ENCODE data around the gene PDE6H. TPM values are rescaled to one million over a fixed set of nuclear protein-coding genes. Genes with fewer than 3 reads are reported as not detected.

Gene PDE6H
- total and polyA plus RNA-seq, 4 donors = 0.21 to 0.89 (median 0.35) TPM; not detected in 1

- no peak overlapping the region for H3K4me3 ChIP-seq (ENCODE audit: low read depth, low read length)
- H3K36me3 ChIP-seq (ENCODE audit: control insufficient read depth, insufficient read depth, low read length) = no peaks in the 10 kb centered on the region
- no peaks in the 10 kb centered on the region for H3K27me3 ChIP-seq (ENCODE audit: control insufficient read depth, insufficient read depth, low read length)
- WGBS (ENCODE audit: insufficient coverage) = 95% methylated on average over 5 of the region's 11 CpGs
- no peaks in the 10 kb centered on the region for H3K9me3 ChIP-seq (ENCODE audit: control insufficient read depth, insufficient read depth, low read length)
- no peak for DNase-seq (ENCODE audit: low read depth in 4 of 6, low spot score in 6 of 6)
- H3K27ac ChIP-seq (ENCODE audit: low read depth, low read length) = no peak overlapping the region
- no peaks in the 10 kb centered on the region for H3K4me1 ChIP-seq (ENCODE audit: control insufficient read depth, insufficient read depth, low read length)
These were observed 14.3 kb upstream of the PDE6H start for GRCh38 chr12:14958361-14959125.

GRCh38 chr12:14959126-14959440 lies 13.8 kb upstream of the PDE6H start:
- H3K27me3 ChIP-seq (ENCODE audit: control insufficient read depth, insufficient read depth, low read length) = no peaks in the 10 kb centered on the region
- DNase-seq (ENCODE audit: low read depth in 4 of 6, low spot score in 6 of 6) = no peak
- no peak overlapping the region for H3K27ac ChIP-seq (ENCODE audit: low read depth, low read length)
- 94% methylated on average over 8 of the region's 10 CpGs for WGBS (ENCODE audit: insufficient coverage)
- no peaks in the 10 kb centered on the region for H3K9me3 ChIP-seq (ENCODE audit: control insufficient read depth, insufficient read depth, low read length)
- H3K36me3 ChIP-seq (ENCODE audit: control insufficient read depth, insufficient read depth, low read length) = no peaks in the 10 kb centered on the region
- H3K4me1 ChIP-seq (ENCODE audit: control insufficient read depth, insufficient read depth, low read length) = no peaks in the 10 kb centered on the region
- no peak overlapping the region for H3K4me3 ChIP-seq (ENCODE audit: low read depth, low read length)

DNA sequence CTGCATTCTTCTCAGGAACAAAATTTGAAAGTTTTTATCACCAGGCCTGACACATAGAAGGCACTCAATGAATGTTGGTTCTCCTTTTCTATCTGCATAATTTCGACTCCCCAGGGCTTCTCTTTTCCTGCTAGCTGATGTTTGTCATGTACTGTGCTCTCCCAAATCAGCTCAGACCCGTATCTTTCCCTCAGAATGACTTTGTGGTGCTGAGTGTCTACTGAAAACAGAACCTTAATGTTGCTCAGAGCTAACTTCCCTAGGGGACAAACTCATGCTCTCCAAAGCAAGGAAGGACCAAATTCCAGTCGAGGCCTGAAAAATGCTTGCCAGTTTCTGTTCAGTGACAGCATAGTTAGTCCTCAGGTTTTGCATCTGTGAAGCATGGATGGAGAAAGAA lies 13.4 kb upstream of the PDE6H start:
- Histone ChIP-seq H3K27ac (ENCODE audit: low read depth, low read length) (no peak overlapping the region), H3K4me3 (ENCODE audit: low read depth, low read length) (no peak overlapping the region), H3K27me3 (ENCODE audit: control insufficient read depth, insufficient read depth, low read length) (no peaks in the 10 kb centered on the region), H3K4me1 (ENCODE audit: control insufficient read depth, insufficient read depth, low read length) (no peaks in the 10 kb centered on the region), H3K36me3 (ENCODE audit: control insufficient read depth, insufficient read depth, low read length) (no peaks in the 10 kb centered on the region), H3K9me3 (ENCODE audit: control insufficient read depth, insufficient read depth, low read length) (no peaks in the 10 kb centered on the region)
- 89% methylated on average over 2 of the region's 3 CpGs for WGBS (ENCODE audit: insufficient coverage)
- DNase-seq (ENCODE audit: low read depth in 4 of 6, low spot score in 6 of 6) = no peak

- H3K4me1 ChIP-seq (ENCODE audit: control insufficient read depth, insufficient read depth, low read length) = no peaks in the 10 kb centered on the region
- H3K36me3 ChIP-seq (ENCODE audit: control insufficient read depth, insufficient read depth, low read length) = no peaks in the 10 kb centered on the region
- no peak overlapping the region for H3K27ac ChIP-seq (ENCODE audit: low read depth, low read length)
- H3K9me3 ChIP-seq (ENCODE audit: control insufficient read depth, insufficient read depth, low read length) = no peaks in the 10 kb centered on the region
- no peaks in the 10 kb centered on the region for H3K27me3 ChIP-seq (ENCODE audit: control insufficient read depth, insufficient read depth, low read length)
- DNase-seq (ENCODE audit: low read depth in 4 of 6, low spot score in 6 of 6) = no peak
- H3K4me3 ChIP-seq (ENCODE audit: low read depth, low read length) = no peak overlapping the region
- WGBS (ENCODE audit: insufficient coverage) = 100% methylated on average over 2 of the region's 4 CpGs
These were observed 12.8 kb upstream of the PDE6H start for GRCh38 chr12:14959916-14960496.

DNA sequence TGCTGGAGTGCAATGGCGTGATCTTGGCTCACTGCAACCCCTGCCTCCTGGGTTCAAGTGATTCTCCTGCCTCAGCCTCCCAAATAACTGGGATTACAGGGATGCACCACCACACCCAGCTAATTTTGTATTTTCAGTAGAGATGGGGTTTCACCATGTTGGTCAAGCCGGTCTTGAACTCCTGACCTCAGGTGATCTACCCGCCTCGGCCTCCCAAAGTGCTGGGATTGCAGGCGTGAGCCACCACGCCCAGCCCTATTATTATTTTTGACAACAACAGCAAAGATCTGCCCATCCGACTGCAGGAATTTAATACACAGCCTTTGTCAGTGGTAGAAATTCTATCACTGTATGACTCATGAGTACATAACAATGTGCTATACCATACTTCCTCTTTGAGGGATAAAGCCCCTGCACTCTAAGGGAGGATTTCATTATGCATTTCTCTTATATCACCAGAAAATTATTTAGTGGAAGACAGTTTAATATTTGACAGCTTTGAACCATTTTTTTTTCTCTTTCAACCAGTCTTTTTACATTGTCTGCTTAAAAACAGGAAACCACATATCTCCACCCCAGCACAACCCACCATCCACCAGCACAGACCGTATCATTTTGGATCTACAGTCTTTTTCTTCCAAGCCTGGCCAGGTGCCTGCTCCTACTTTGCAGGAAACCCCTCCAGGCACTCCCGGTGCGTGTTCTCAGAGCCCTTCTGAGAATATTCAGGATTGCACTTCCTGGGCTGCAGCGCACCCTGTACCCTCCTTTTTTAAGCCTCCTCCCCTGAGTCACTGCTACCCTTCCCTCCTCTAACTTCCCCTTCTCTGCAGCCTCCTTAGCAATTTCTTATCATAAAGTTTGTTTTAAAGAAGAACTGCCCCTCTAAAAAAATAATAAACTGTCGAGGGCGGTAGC lies 12.0 kb upstream of the PDE6H start:
- 98% methylated on average over 8 of the region's 13 CpGs for whole genome bisulfite sequencing (ENCODE audit: insufficient coverage)
- no peaks in the 10 kb centered on the region for H3K36me3 ChIP-seq (ENCODE audit: control insufficient read depth, insufficient read depth, low read length)
- no peak for DNase-seq (ENCODE audit: low read depth in 4 of 6, low spot score in 6 of 6)
- H3K4me3 ChIP-seq (ENCODE audit: low read depth, low read length) = peak overlapping the region; percentile 26
- H3K27me3 ChIP-seq (ENCODE audit: control insufficient read depth, insufficient read depth, low read length) = no peaks in the 10 kb centered on the region
- no peaks in the 10 kb centered on the region for H3K4me1 ChIP-seq (ENCODE audit: control insufficient read depth, insufficient read depth, low read length)
- H3K27ac ChIP-seq (ENCODE audit: low read depth, low read length) = no peak overlapping the region
- H3K9me3 ChIP-seq (ENCODE audit: control insufficient read depth, insufficient read depth, low read length) = no peaks in the 10 kb centered on the region

- no peaks in the 10 kb centered on the region for H3K27me3 ChIP-seq (ENCODE audit: control insufficient read depth, insufficient read depth, low read length)
- peak in 1 of 6 donors; percentile 65 for DNase-seq (ENCODE audit: low read depth in 4 of 6, low spot score in 6 of 6)
- H3K27ac ChIP-seq (ENCODE audit: low read depth, low read length) = no peak within 1 kb of the TSS
- H3K9me3 ChIP-seq (ENCODE audit: control insufficient read depth, insufficient read depth, low read length) = no peaks in the 10 kb centered on the region
- H3K4me1 ChIP-seq (ENCODE audit: control insufficient read depth, insufficient read depth, low read length) = no peaks in the 10 kb centered on the region
- H3K4me3 ChIP-seq (ENCODE audit: low read depth, low read length) = peak within 1 kb of the TSS; percentile 26
- 83% methylated on average over 10 of the region's 14 CpGs for WGBS (ENCODE audit: insufficient coverage)
- H3K36me3 ChIP-seq (ENCODE audit: control insufficient read depth, insufficient read depth, low read length) = no peaks in the 10 kb centered on the region
These were observed 11.2 kb upstream of the PDE6H start, which contains the start of gene ARHGDIB for GRCh38 chr12:14961466-14962152. Gene ARHGDIB, minus strand, starts transcription at chr12:14961601. Its CDS starts 10,889 bp downstream, at chr12:14950712.

DNA sequence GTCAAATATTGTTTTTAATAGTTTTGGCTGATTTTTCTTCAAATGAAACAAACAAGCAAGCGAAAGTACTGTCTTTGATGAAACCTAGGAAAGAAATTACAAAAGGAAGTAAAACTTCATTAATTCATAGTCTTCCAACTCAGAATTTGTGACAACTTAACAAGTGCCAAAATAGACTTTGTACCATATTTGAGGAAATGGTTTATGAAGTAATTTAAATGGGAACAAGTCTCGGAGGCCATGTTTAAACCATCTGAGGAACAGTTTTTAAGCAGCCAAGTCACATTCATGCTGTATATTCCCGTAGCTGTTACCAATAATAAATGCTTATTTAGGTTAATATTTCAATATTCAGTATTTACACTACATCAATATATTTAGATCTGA lies 10.7 kb upstream of the PDE6H start:
- Histone ChIP-seq H3K27me3 (ENCODE audit: control insufficient read depth, insufficient read depth, low read length) (no peaks in the 10 kb centered on the region), H3K27ac (ENCODE audit: low read depth, low read length) (no peak overlapping the region), H3K4me3 (ENCODE audit: low read depth, low read length) (no peak overlapping the region), H3K9me3 (ENCODE audit: control insufficient read depth, insufficient read depth, low read length) (no peaks in the 10 kb centered on the region), H3K36me3 (ENCODE audit: control insufficient read depth, insufficient read depth, low read length) (no peaks in the 10 kb centered on the region), H3K4me1 (ENCODE audit: control insufficient read depth, insufficient read depth, low read length) (no peaks in the 10 kb centered on the region)
- DNase-seq (ENCODE audit: low read depth in 4 of 6, low spot score in 6 of 6) = peak in 1 of 6 donors; percentile 15
- no CpG with 5 or more reads among the region's 3 CpGs for WGBS (ENCODE audit: insufficient coverage)

DNA sequence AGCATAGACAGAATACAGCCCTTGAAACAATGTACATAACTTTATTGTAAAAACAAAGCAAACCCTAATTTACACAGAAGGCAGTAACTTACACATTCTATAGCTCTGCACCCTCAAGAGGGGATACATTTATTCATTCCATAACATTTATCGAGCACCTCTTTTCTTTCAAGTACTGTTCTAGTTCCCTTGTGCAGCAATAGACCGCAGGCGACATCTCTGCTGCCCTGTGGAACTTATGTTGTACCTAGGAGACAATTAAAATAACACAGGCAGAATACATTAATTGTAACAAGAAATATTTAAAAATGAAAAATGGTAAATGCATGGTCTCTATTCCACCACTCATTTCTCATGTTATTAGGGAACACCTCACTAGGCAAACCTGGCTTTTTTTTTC lies 10.0 kb upstream of the PDE6H start:
- H3K9me3 ChIP-seq (ENCODE audit: control insufficient read depth, insufficient read depth, low read length) = no peaks in the 10 kb centered on the region
- WGBS (ENCODE audit: insufficient coverage) = no CpG with 5 or more reads among the region's 3 CpGs
- no peaks in the 10 kb centered on the region for H3K27me3 ChIP-seq (ENCODE audit: control insufficient read depth, insufficient read depth, low read length)
- no peaks in the 10 kb centered on the region for H3K4me1 ChIP-seq (ENCODE audit: control insufficient read depth, insufficient read depth, low read length)
- H3K27ac ChIP-seq (ENCODE audit: low read depth, low read length) = no peak overlapping the region
- H3K4me3 ChIP-seq (ENCODE audit: low read depth, low read length) = no peak overlapping the region
- no peaks in the 10 kb centered on the region for H3K36me3 ChIP-seq (ENCODE audit: control insufficient read depth, insufficient read depth, low read length)
- no peak for DNase-seq (ENCODE audit: low read depth in 4 of 6, low spot score in 6 of 6)

GRCh38 chr12:14963520-14963919 lies 9.3 kb upstream of the PDE6H start:
- H3K27ac ChIP-seq (ENCODE audit: low read depth, low read length) = no peak overlapping the region
- H3K4me1 ChIP-seq (ENCODE audit: control insufficient read depth, insufficient read depth, low read length) = no peaks in the 10 kb centered on the region
- H3K27me3 ChIP-seq (ENCODE audit: control insufficient read depth, insufficient read depth, low read length) = no peaks in the 10 kb centered on the region
- H3K36me3 ChIP-seq (ENCODE audit: control insufficient read depth, insufficient read depth, low read length) = no peaks in the 10 kb centered on the region
- WGBS (ENCODE audit: insufficient coverage) = 93% methylated on average over 7 of the region's 7 CpGs
- H3K9me3 ChIP-seq (ENCODE audit: control insufficient read depth, insufficient read depth, low read length) = no peaks in the 10 kb centered on the region
- H3K4me3 ChIP-seq (ENCODE audit: low read depth, low read length) = no peak overlapping the region
- DNase-seq (ENCODE audit: low read depth in 4 of 6, low spot score in 6 of 6) = no peak

Data from spinal cord (tissue), 10 donors.